ENCODE results near the gene ANGPTL7. TPM values are rescaled to one million over a fixed set of nuclear protein-coding genes. Genes with fewer than 3 reads are reported as not detected.

ANGPTL7 gene
- total RNA-seq, 2 experiments from 2014 or later = not detected

- ChIA-PET POLR2A (no interaction called here), CTCF (no interaction called here)
- no peak for TF ChIP-seq CTCF (IDR thresholded peaks at IDR 0.05)
- no peaks in the 10 kb centered on the region for H3K4me1 Mint-ChIP-seq (ENCODE audit: low read depth)
- intact Hi-C loops (cut with micrococcal nuclease) = no loop called here
- ATAC-seq = no peak
- no peak overlapping the region for H3K27ac Mint-ChIP-seq
- H3K9me3 Mint-ChIP-seq = no peaks in the 10 kb centered on the region
- DNase-seq = no peak
- H3K27me3 Mint-ChIP-seq = no peaks in the 10 kb centered on the region
- H3K36me3 Mint-ChIP-seq (ENCODE audit: low read depth) = peaks cover 10% of the 10 kb centered on the region
- no peak overlapping the region for H3K4me3 Mint-ChIP-seq
These were observed 774 bp upstream of the ANGPTL7 start for GRCh38 chr1:11188381-11188780.

GRCh38 chr1:11193376-11193775, 4.2 kb downstream of the ANGPTL7 start:
- no peaks in the 10 kb centered on the region for H3K4me1 Mint-ChIP-seq (ENCODE audit: low read depth)

DNA sequence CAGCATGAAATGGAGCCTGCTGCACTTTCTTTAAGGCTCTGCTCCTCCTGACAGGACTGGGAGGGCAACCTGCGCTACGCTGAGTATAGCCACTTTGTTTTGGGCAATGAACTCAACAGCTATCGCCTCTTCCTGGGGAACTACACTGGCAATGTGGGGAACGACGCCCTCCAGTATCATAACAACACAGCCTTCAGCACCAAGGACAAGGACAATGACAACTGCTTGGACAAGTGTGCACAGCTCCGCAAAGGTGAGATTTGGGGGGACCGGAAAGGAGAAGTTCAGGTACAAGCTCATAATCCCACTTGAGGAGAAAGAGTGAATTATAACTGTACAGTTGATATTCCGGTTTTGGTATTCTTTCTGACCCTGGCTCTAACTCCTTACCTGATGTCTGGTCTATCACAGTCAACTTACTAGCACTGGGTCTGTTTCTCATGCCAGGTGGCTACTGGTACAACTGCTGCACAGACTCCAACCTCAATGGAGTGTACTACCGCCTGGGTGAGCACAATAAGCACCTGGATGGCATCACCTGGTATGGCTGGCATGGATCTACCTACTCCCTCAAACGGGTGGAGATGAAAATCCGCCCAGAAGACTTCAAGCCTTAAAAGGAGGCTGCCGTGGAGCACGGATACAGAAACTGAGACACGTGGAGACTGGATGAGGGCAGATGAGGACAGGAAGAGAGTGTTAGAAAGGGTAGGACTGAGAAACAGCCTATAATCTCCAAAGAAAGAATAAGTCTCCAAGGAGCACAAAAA, 5.4 kb downstream of the ANGPTL7 start:
- intact Hi-C loops (cut with micrococcal nuclease) = no loop called here
- ChIA-PET CTCF (no interaction called here), POLR2A (no interaction called here)
- ATAC-seq (no peak), DNase-seq (no peak)
- Mint-ChIP-seq H3K27me3 (no peaks in the 10 kb centered on the region), H3K9me3 (no peaks in the 10 kb centered on the region), H3K36me3 (ENCODE audit: low read depth) (peaks cover 24% of the 10 kb centered on the region), H3K4me3 (no peak overlapping the region), H3K4me1 (ENCODE audit: low read depth) (no peaks in the 10 kb centered on the region), H3K27ac (no peak overlapping the region)
- no peak for TF ChIP-seq CTCF (IDR thresholded peaks at IDR 0.05)

More at GRCh38 chr1:11193376-11193775, 4.2 kb downstream of the ANGPTL7 start:
- intact Hi-C loops (cut with micrococcal nuclease) = no loop called here
- H3K27ac Mint-ChIP-seq = no peak overlapping the region
- TF ChIP-seq CTCF (IDR thresholded peaks at IDR 0.05) = no peak
- H3K27me3 Mint-ChIP-seq = no peaks in the 10 kb centered on the region
- no peak for ATAC-seq
- H3K36me3 Mint-ChIP-seq (ENCODE audit: low read depth) = peaks cover 17% of the 10 kb centered on the region
- H3K9me3 Mint-ChIP-seq = no peaks in the 10 kb centered on the region
- POLR2A ChIA-PET = no interaction called here
- DNase-seq = no peak
- CTCF ChIA-PET = no interaction called here
- H3K4me3 Mint-ChIP-seq = no peak overlapping the region

GRCh38 chr1:11196945-11197344, 7.8 kb downstream of the ANGPTL7 start:
- Mint-ChIP-seq H3K27me3 (no peaks in the 10 kb centered on the region), H3K4me3 (no peak overlapping the region), H3K9me3 (no peaks in the 10 kb centered on the region), H3K36me3 (ENCODE audit: low read depth) (peaks cover 29% of the 10 kb centered on the region), H3K27ac (no peak overlapping the region), H3K4me1 (ENCODE audit: low read depth) (no peaks in the 10 kb centered on the region)
- no peak for ATAC-seq
- ChIA-PET CTCF (interaction anchor here (3.0 kb wide), 1 partner anchor 159 kb away, joined by 12 read pairs; no protein-coding TSS in a partner anchor), POLR2A (no interaction called here)
- DNase-seq = no peak
- intact Hi-C loops (cut with micrococcal nuclease) = no loop called here
- TF ChIP-seq CTCF (IDR thresholded peaks at IDR 0.05) = no peak

DNA sequence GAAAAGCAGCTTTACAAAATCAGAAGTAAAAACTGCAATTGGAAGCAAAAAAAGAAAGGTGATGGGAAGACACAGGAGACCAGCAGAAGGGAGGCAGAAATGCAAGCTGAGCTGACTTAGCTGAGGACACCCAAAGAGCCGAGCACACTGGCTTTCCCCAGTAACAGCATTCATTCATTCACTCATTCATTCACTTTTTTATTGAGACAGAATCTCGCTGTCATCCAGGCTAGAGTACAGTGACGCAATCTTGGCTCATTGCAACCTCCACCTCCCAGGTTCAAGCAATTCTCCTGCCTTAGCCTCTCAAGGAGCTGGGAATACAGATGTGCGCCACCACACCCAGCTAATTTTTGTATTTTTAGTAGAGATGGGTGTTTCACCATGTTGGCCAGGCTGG, 8.2 kb downstream of the ANGPTL7 start:
- ATAC-seq = no peak
- Mint-ChIP-seq H3K27ac (no peak overlapping the region), H3K4me1 (ENCODE audit: low read depth) (no peaks in the 10 kb centered on the region), H3K36me3 (ENCODE audit: low read depth) (peaks cover 29% of the 10 kb centered on the region), H3K4me3 (no peak overlapping the region), H3K9me3 (no peaks in the 10 kb centered on the region), H3K27me3 (no peaks in the 10 kb centered on the region)
- ChIA-PET POLR2A (no interaction called here), CTCF (interaction anchor here (1.0 to 3.0 kb wide), 2 partner anchors 45 to 160 kb away, joined by 4 to 12 read pairs; no protein-coding TSS in a partner anchor)
- intact Hi-C loops (cut with micrococcal nuclease) = no loop called here
- DNase-seq = no peak
- no peak for TF ChIP-seq CTCF (IDR thresholded peaks at IDR 0.05)

Measured in activated CD8-positive, alpha-beta T cell treated with anti-CD3 and anti-CD28 coated beads for 36 hours (primary cell).